Measurements from ENCODE around the gene SOHLH1. TPM values are rescaled to one million over a fixed set of nuclear protein-coding genes. Genes with fewer than 3 reads are reported as not detected.

SOHLH1 gene
- total RNA-seq, 5 donors from 2014 or later (not counting 1 experiment from before 2014, with no cell fraction given), result not detected

- Mint-ChIP-seq H3K36me3 (no peaks in the 10 kb centered on the region), H3K4me3 (no peak overlapping the region), H3K27ac (no peak overlapping the region), H3K9me3 (peaks cover 7 to 9% (median 8%) of the 10 kb centered on the region in 3 donors), H3K4me1 (peaks cover 0 to 4% (median 0%) of the 10 kb centered on the region in 3 donors), H3K27me3 (peaks cover 9 to 22% of the 10 kb centered on the region in 2 donors)
- Histone ChIP-seq H3K9me3 (peaks cover 2% of the 10 kb centered on the region), H3K27me3 (replicated peaks in 1 of 2; ENCODE audit: control insufficient read depth in 2 of 2, extremely low read depth in 1 of 2, insufficient read depth in 2 of 2, low read length in 1 of 2) (peaks cover 0 to 34% of the 10 kb centered on the region in 2 experiments), H3K4me1 (ENCODE audit: control insufficient read depth in 1 of 2, extremely low read depth in 1 of 2, insufficient read depth in 2 of 2, low read length in 2 of 2) (no peaks in the 10 kb centered on the region), H3K36me3 (ENCODE audit: control insufficient read depth in 2 of 2, extremely low read depth in 1 of 2, insufficient read depth in 1 of 2, low read length in 1 of 2) (no peaks in the 10 kb centered on the region), H3K4me3 (ENCODE audit: control insufficient read depth in 1 of 2, extremely low read depth in 1 of 2, low read length in 1 of 2) (no peak overlapping the region), H3K27ac (ENCODE audit: low read length) (no peak overlapping the region)
- WGBS (ENCODE audit: insufficient coverage), result 83% methylated on average over 13 of the region's 13 CpGs
- DNase-seq (no peak), ATAC-seq (replicated peaks in 1 of 4) (no peak)
- CTCF ChIA-PET, result no interaction called here
- POLR2A ChIA-PET, result no interaction called here
Observed at GRCh38 chr9:135729480-135729879, 30.2 kb upstream of the SOHLH1 start.

- Mint-ChIP-seq H3K9me3 (peaks cover 7 to 9% (median 8%) of the 10 kb centered on the region in 3 donors), H3K27me3 (peaks cover 9 to 18% of the 10 kb centered on the region in 2 donors), H3K36me3 (no peaks in the 10 kb centered on the region), H3K4me3 (no peak overlapping the region), H3K27ac (no peak overlapping the region), H3K4me1 (peaks cover 0 to 4% (median 0%) of the 10 kb centered on the region in 3 donors)
- ChIA-PET POLR2A (no interaction called here), CTCF (no interaction called here)
- WGBS (ENCODE audit: insufficient coverage), result 67% methylated on average over 9 of the region's 18 CpGs
- H3K9me3 ChIP-seq, result peaks cover 2% of the 10 kb centered on the region
- H3K27ac ChIP-seq (ENCODE audit: low read length), result no peak overlapping the region
- H3K4me1 ChIP-seq (ENCODE audit: control insufficient read depth in 1 of 2, extremely low read depth in 1 of 2, insufficient read depth in 2 of 2, low read length in 2 of 2), result no peaks in the 10 kb centered on the region
- peaks cover 0 to 28% of the 10 kb centered on the region in 2 experiments for H3K27me3 ChIP-seq (replicated peaks in 1 of 2; ENCODE audit: control insufficient read depth in 2 of 2, extremely low read depth in 1 of 2, insufficient read depth in 2 of 2, low read length in 1 of 2)
- DNase-seq (no peak), ATAC-seq (replicated peaks in 1 of 4) (no peak)
- H3K36me3 ChIP-seq (ENCODE audit: control insufficient read depth in 2 of 2, extremely low read depth in 1 of 2, insufficient read depth in 1 of 2, low read length in 1 of 2), result no peaks in the 10 kb centered on the region
- no peak overlapping the region for H3K4me3 ChIP-seq (ENCODE audit: control insufficient read depth in 1 of 2, extremely low read depth in 1 of 2, low read length in 1 of 2)
Observed at GRCh38 chr9:135728436-135729110, 29.3 kb upstream of the SOHLH1 start.

GRCh38 chr9:135727257-135727875 is 28.1 kb upstream of the SOHLH1 start:
- Histone ChIP-seq H3K27me3 (replicated peaks in 1 of 2; ENCODE audit: control insufficient read depth in 2 of 2, extremely low read depth in 1 of 2, insufficient read depth in 2 of 2, low read length in 1 of 2) (peaks cover 0 to 33% of the 10 kb centered on the region in 2 experiments), H3K4me3 (ENCODE audit: control insufficient read depth in 1 of 2, extremely low read depth in 1 of 2, low read length in 1 of 2) (no peak overlapping the region), H3K36me3 (ENCODE audit: control insufficient read depth in 2 of 2, extremely low read depth in 1 of 2, insufficient read depth in 1 of 2, low read length in 1 of 2) (no peaks in the 10 kb centered on the region), H3K4me1 (ENCODE audit: control insufficient read depth in 1 of 2, extremely low read depth in 1 of 2, insufficient read depth in 2 of 2, low read length in 2 of 2) (no peaks in the 10 kb centered on the region), H3K9me3 (peaks cover 2% of the 10 kb centered on the region), H3K27ac (ENCODE audit: low read length) (no peak overlapping the region)
- WGBS (ENCODE audit: insufficient coverage), result 50% methylated on average over 8 of the region's 11 CpGs
- DNase-seq (no peak), ATAC-seq (replicated peaks in 1 of 4) (no peak)
- Mint-ChIP-seq H3K4me1 (peaks cover 0 to 4% (median 0%) of the 10 kb centered on the region in 3 donors), H3K27ac (no peak overlapping the region), H3K4me3 (no peak overlapping the region), H3K36me3 (no peaks in the 10 kb centered on the region), H3K27me3 (peaks cover 9 to 19% of the 10 kb centered on the region in 2 donors), H3K9me3 (peaks cover 7 to 9% (median 8%) of the 10 kb centered on the region in 3 donors)
- POLR2A ChIA-PET, result no interaction called here
- CTCF ChIA-PET, result no interaction called here

GRCh38 chr9:135726138-135726853 is 27.0 kb upstream of the SOHLH1 start:
- POLR2A ChIA-PET, result no interaction called here
- H3K27ac Mint-ChIP-seq, result no peak overlapping the region
- CTCF ChIA-PET, result no interaction called here
- WGBS (ENCODE audit: insufficient coverage), result 66% methylated on average over 11 of the region's 16 CpGs
- Histone ChIP-seq H3K27me3 (replicated peaks in 1 of 2; ENCODE audit: control insufficient read depth in 2 of 2, extremely low read depth in 1 of 2, insufficient read depth in 2 of 2, low read length in 1 of 2) (peaks cover 0 to 33% of the 10 kb centered on the region in 2 experiments), H3K4me3 (ENCODE audit: control insufficient read depth in 1 of 2, extremely low read depth in 1 of 2, low read length in 1 of 2) (no peak overlapping the region), H3K4me1 (ENCODE audit: control insufficient read depth in 1 of 2, extremely low read depth in 1 of 2, insufficient read depth in 2 of 2, low read length in 2 of 2) (no peaks in the 10 kb centered on the region), H3K9me3 (no peaks in the 10 kb centered on the region), H3K27ac (ENCODE audit: low read length) (no peak overlapping the region), H3K36me3 (ENCODE audit: control insufficient read depth in 2 of 2, extremely low read depth in 1 of 2, insufficient read depth in 1 of 2, low read length in 1 of 2) (no peaks in the 10 kb centered on the region)
- peaks cover 0 to 4% (median 0%) of the 10 kb centered on the region in 3 donors for H3K4me1 Mint-ChIP-seq
- peaks cover 2 to 4% (median 4%) of the 10 kb centered on the region in 3 donors for H3K9me3 Mint-ChIP-seq
- DNase-seq (no peak), ATAC-seq (replicated peaks in 1 of 4) (no peak)
- H3K36me3 Mint-ChIP-seq, result no peaks in the 10 kb centered on the region
- no peak overlapping the region for H3K4me3 Mint-ChIP-seq
- H3K27me3 Mint-ChIP-seq, result peaks cover 9 to 19% of the 10 kb centered on the region in 2 donors

GRCh38 chr9:135724186-135724787 is 25.0 kb upstream of the SOHLH1 start:
- CTCF ChIA-PET, result no interaction called here
- Mint-ChIP-seq H3K9me3 (no peaks in the 10 kb centered on the region), H3K4me1 (peaks cover 0 to 4% (median 0%) of the 10 kb centered on the region in 3 donors), H3K36me3 (no peaks in the 10 kb centered on the region), H3K27me3 (peaks cover 9 to 12% of the 10 kb centered on the region in 2 donors), H3K4me3 (no peak overlapping the region), H3K27ac (no peak overlapping the region)
- no peak overlapping the region for H3K4me3 ChIP-seq (ENCODE audit: control insufficient read depth in 1 of 2, extremely low read depth in 1 of 2, low read length in 1 of 2)
- 79% methylated on average over 16 of the region's 16 CpGs for WGBS (ENCODE audit: insufficient coverage)
- no peaks in the 10 kb centered on the region for H3K9me3 ChIP-seq
- ATAC-seq (replicated peaks in 1 of 4) (no peak), DNase-seq (no peak)
- peaks cover 0 to 39% of the 10 kb centered on the region in 2 experiments for H3K27me3 ChIP-seq (replicated peaks in 1 of 2; ENCODE audit: control insufficient read depth in 2 of 2, extremely low read depth in 1 of 2, insufficient read depth in 2 of 2, low read length in 1 of 2)
- no peak overlapping the region for H3K27ac ChIP-seq (ENCODE audit: low read length)
- H3K4me1 ChIP-seq (ENCODE audit: control insufficient read depth in 1 of 2, extremely low read depth in 1 of 2, insufficient read depth in 2 of 2, low read length in 2 of 2), result no peaks in the 10 kb centered on the region
- H3K36me3 ChIP-seq (ENCODE audit: control insufficient read depth in 2 of 2, extremely low read depth in 1 of 2, insufficient read depth in 1 of 2, low read length in 1 of 2), result no peaks in the 10 kb centered on the region
- POLR2A ChIA-PET, result no interaction called here

- no peaks in the 10 kb centered on the region for H3K9me3 Mint-ChIP-seq
- Histone ChIP-seq H3K9me3 (no peaks in the 10 kb centered on the region), H3K4me1 (ENCODE audit: control insufficient read depth in 1 of 2, extremely low read depth in 1 of 2, insufficient read depth in 2 of 2, low read length in 2 of 2) (no peaks in the 10 kb centered on the region), H3K36me3 (ENCODE audit: control insufficient read depth in 2 of 2, extremely low read depth in 1 of 2, insufficient read depth in 1 of 2, low read length in 1 of 2) (no peaks in the 10 kb centered on the region), H3K27ac (ENCODE audit: low read length) (no peak overlapping the region), H3K27me3 (replicated peaks in 1 of 2; ENCODE audit: control insufficient read depth in 2 of 2, extremely low read depth in 1 of 2, insufficient read depth in 2 of 2, low read length in 1 of 2) (peaks cover 0 to 45% of the 10 kb centered on the region in 2 experiments), H3K4me3 (ENCODE audit: control insufficient read depth in 1 of 2, extremely low read depth in 1 of 2, low read length in 1 of 2) (no peak overlapping the region)
- ChIA-PET CTCF (no interaction called here), POLR2A (no interaction called here)
- DNase-seq, result no peak
- no peak overlapping the region for H3K4me3 Mint-ChIP-seq
- H3K27ac Mint-ChIP-seq, result no peak overlapping the region
- WGBS (ENCODE audit: insufficient coverage), result 82% methylated on average over 18 of the region's 18 CpGs
- H3K36me3 Mint-ChIP-seq, result no peaks in the 10 kb centered on the region
- H3K27me3 Mint-ChIP-seq, result peaks cover 11 to 14% of the 10 kb centered on the region in 2 donors
- no peak for ATAC-seq (replicated peaks in 1 of 4)
- peaks cover 0 to 4% (median 0%) of the 10 kb centered on the region in 3 donors for H3K4me1 Mint-ChIP-seq
Observed at GRCh38 chr9:135722365-135722764, 23.1 kb upstream of the SOHLH1 start.

All from T-cell (primary cell).